ENCODE results near the gene MPDU1. TPM values are rescaled to one million over a fixed set of nuclear protein-coding genes. Genes with fewer than 3 reads are reported as not detected.
A peak's percentile ranks its signal among the peaks of the same experiment; 100 is the strongest.

The MPDU1 gene
- total and polyA plus RNA-seq, 2 experiments from 2014 or later = 86.9 to 90.9 TPM

- no peaks in the 10 kb centered on the region for H3K4me1 ChIP-seq (ENCODE audit: low read depth)
- peak overlapping the region; percentile 33 for H3K4me3 ChIP-seq
- DNase-seq (ENCODE audit: low read depth in 1 of 2, low spot score in 1 of 2) = no peak
- H3K27ac ChIP-seq = peak overlapping the region; percentile 80
- peaks cover 39% of the 10 kb centered on the region for H3K36me3 ChIP-seq
- no peak for TF ChIP-seq CTCF (IDR thresholded peaks at IDR 0.05; ENCODE audit: low read depth, low read length)
- no peaks in the 10 kb centered on the region for H3K9me3 ChIP-seq (ENCODE audit: low read depth)
- no peaks in the 10 kb centered on the region for H3K27me3 ChIP-seq
Observed at GRCh38 chr17:7572338-7572587, 11.4 kb upstream of the MPDU1 start.

- TF ChIP-seq CTCF (IDR thresholded peaks at IDR 0.05; ENCODE audit: low read depth, low read length) = no peak
- peak; percentile 99 to 100 for DNase-seq (ENCODE audit: low read depth in 1 of 2, low spot score in 1 of 2)
- Histone ChIP-seq H3K4me3 (peak overlapping the region; percentile 84), H3K9me3 (ENCODE audit: low read depth) (no peaks in the 10 kb centered on the region), H3K27ac (peak overlapping the region; percentile 93), H3K36me3 (peaks cover 41% of the 10 kb centered on the region), H3K4me1 (ENCODE audit: low read depth) (no peaks in the 10 kb centered on the region), H3K27me3 (no peaks in the 10 kb centered on the region)
Observed at GRCh38 chr17:7572588-7573323, 10.9 kb upstream of the MPDU1 start.

- no peaks in the 10 kb centered on the region for H3K9me3 ChIP-seq (ENCODE audit: low read depth)
- TF ChIP-seq CTCF (IDR thresholded peaks at IDR 0.05; ENCODE audit: low read depth, low read length) = no peak
- peak; percentile 94 to 97 for DNase-seq (ENCODE audit: low read depth in 1 of 2, low spot score in 1 of 2)
- peak overlapping the region; percentile 93 for H3K27ac ChIP-seq
- H3K4me1 ChIP-seq (ENCODE audit: low read depth) = no peaks in the 10 kb centered on the region
- H3K36me3 ChIP-seq = peaks cover 47% of the 10 kb centered on the region
- peak overlapping the region; percentile 84 for H3K4me3 ChIP-seq
- no peaks in the 10 kb centered on the region for H3K27me3 ChIP-seq
Observed at GRCh38 chr17:7573324-7574080, 10.2 kb upstream of the MPDU1 start.

- no peaks in the 10 kb centered on the region for H3K27me3 ChIP-seq
- TF ChIP-seq CTCF (IDR thresholded peaks at IDR 0.05; ENCODE audit: low read depth, low read length) = no peak
- no peaks in the 10 kb centered on the region for H3K9me3 ChIP-seq (ENCODE audit: low read depth)
- H3K4me3 ChIP-seq = peak overlapping the region; percentile 84
- H3K36me3 ChIP-seq = peaks cover 52% of the 10 kb centered on the region
- DNase-seq (ENCODE audit: low read depth in 1 of 2, low spot score in 1 of 2) = no peak
- H3K27ac ChIP-seq = peak overlapping the region; percentile 25
- H3K4me1 ChIP-seq (ENCODE audit: low read depth) = no peaks in the 10 kb centered on the region
Observed at GRCh38 chr17:7574176-7574953, 9.3 kb upstream of the MPDU1 start.

- peaks cover 53% of the 10 kb centered on the region for H3K36me3 ChIP-seq
- DNase-seq (ENCODE audit: low read depth in 1 of 2, low spot score in 1 of 2) = no peak
- TF ChIP-seq CTCF (IDR thresholded peaks at IDR 0.05; ENCODE audit: low read depth, low read length) = no peak
- no peak overlapping the region for H3K4me3 ChIP-seq
- H3K27me3 ChIP-seq = no peaks in the 10 kb centered on the region
- H3K9me3 ChIP-seq (ENCODE audit: low read depth) = no peaks in the 10 kb centered on the region
- no peaks in the 10 kb centered on the region for H3K4me1 ChIP-seq (ENCODE audit: low read depth)
- peak overlapping the region; percentile 42 for H3K27ac ChIP-seq
Observed at GRCh38 chr17:7575481-7575883, 8.2 kb upstream of the MPDU1 start.

Measured in cardiac muscle cell (in vitro differentiated cells and primary cell).